Breast epithelium (tissue), 3 donors: ENCODE measurements around the gene CCDC74B.
"Not testable (repeated sequence)": the region's sequence is repeated elsewhere in the genome, so short reads cannot be mapped to it uniquely, and the experiment has no call there.

Experiments used
- POLR2A ChIP-seq: fragments of 450-650 bp; IDR thresholded peaks from one replicate; pipeline ENCODE4 v1.6.1; 2016; ENCODE audit warnings: antibody characterized with exemption, mild to moderate bottlenecking, moderate library complexity
- POLR2AphosphoS5 ChIP-seq, 3 donors: sonication (generic); formaldehyde crosslinking; IDR thresholded peaks; one replicate each; pipeline ENCODE4 v1.6.1; 2017; ENCODE audit warnings: antibody characterized with exemption in 3 of 3
- TF ChIP-seq, protein P1 (sequence below), 3 donors: fragments of 450-650 bp; IDR thresholded peaks; one replicate each; pipeline ENCODE4 v1.5.1; 2016 to 2017; ENCODE audit warnings: antibody characterized with exemption in 3 of 3, mild to moderate bottlenecking in 3 of 3, moderate library complexity in 3 of 3

DNA sequence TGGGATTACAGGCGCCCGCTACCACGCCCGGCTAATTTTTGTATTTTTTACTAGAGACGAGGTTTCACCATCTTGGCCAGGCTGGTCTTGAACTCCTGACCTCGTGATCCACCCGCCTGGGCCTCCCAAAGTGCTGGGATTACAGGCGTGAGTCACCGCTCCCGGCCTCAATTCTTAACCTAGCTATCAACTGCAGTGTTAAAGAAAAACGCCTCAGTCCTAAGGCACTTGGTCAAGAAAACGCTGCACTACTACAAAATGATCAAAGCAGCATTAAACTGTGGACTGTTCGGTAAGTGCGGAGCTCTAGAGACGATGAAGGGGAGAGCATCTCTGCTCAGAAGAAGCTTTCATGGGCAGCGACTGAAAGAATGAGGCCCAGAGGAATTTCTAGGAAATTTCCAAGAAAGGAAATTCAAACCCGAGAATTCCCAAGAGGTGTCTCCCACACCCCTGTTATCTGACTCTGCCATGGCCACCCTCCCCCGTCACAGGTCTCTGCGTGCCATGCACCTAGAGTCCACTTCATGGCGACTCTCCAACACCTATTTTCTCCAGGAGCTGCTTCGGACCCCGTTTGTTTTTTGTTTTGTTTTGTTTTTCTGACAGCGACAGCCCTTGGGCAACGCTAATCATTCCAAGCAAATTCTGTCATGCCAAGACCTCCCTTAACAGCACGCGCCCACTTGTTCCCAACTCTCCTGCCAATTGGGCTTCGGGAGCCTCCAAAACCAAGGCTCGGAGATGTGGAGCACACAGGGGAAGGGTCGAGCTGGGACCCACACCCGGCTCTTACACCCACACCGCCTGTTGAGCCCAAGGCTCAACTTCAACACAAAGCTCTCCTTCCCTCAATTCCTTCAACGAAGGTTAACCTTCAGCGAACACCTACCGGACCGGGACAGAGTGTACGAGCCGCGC is 35.8 kb upstream of the CCDC74B start:
- TF ChIP-seq, protein P1, sequence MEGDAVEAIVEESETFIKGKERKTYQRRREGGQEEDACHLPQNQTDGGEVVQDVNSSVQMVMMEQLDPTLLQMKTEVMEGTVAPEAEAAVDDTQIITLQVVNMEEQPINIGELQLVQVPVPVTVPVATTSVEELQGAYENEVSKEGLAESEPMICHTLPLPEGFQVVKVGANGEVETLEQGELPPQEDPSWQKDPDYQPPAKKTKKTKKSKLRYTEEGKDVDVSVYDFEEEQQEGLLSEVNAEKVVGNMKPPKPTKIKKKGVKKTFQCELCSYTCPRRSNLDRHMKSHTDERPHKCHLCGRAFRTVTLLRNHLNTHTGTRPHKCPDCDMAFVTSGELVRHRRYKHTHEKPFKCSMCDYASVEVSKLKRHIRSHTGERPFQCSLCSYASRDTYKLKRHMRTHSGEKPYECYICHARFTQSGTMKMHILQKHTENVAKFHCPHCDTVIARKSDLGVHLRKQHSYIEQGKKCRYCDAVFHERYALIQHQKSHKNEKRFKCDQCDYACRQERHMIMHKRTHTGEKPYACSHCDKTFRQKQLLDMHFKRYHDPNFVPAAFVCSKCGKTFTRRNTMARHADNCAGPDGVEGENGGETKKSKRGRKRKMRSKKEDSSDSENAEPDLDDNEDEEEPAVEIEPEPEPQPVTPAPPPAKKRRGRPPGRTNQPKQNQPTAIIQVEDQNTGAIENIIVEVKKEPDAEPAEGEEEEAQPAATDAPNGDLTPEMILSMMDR (IDR thresholded peaks at IDR 0.05): not testable (repeated sequence)
- not testable (repeated sequence) for TF ChIP-seq POLR2A; POLR2AphosphoS5 (IDR thresholded peaks at IDR 0.05)
